ENCODE results near the gene MEGF11. TPM values are rescaled to one million over a fixed set of nuclear protein-coding genes. Genes with fewer than 3 reads are reported as not detected.

The MEGF11 gene
- total RNA-seq, 4 donors from 2014 or later, result not detected

GRCh38 chr15:66109826-66110225 is 143.7 kb downstream of the MEGF11 start:
- Histone ChIP-seq H3K4me3 (no peak overlapping the region), H3K36me3 (no peaks in the 10 kb centered on the region), H3K27ac (no peak overlapping the region), H3K4me1 (peaks cover 0 to 14% (median 0%) of the 10 kb centered on the region in 3 donors), H3K9me3 (no peaks in the 10 kb centered on the region), H3K27me3 (peaks cover 0 to 53% (median 0%) of the 10 kb centered on the region in 4 donors)
- intact Hi-C loops (cut with DNase I), result no loop called here
- TF ChIP-seq CTCF (IDR thresholded peaks at IDR 0.05) (no peak), POLR2A (IDR thresholded peaks at IDR 0.05) (no peak)
- DNase-seq, result no peak
- WGBS, 2 donors, result 50 to 78% methylated on average over 4 to 5 of the region's 5 CpGs

GRCh38 chr15:66108483-66109265 is 144.9 kb downstream of the MEGF11 start:
- H3K27me3 ChIP-seq, result peaks cover 0 to 53% (median 0%) of the 10 kb centered on the region in 4 donors
- DNase-seq, result no peak
- peaks cover 0 to 5% (median 0%) of the 10 kb centered on the region in 3 donors for H3K4me1 ChIP-seq
- no peak overlapping the region for H3K4me3 ChIP-seq
- no peak overlapping the region for H3K27ac ChIP-seq
- no peaks in the 10 kb centered on the region for H3K9me3 ChIP-seq
- no peak for TF ChIP-seq POLR2A (IDR thresholded peaks at IDR 0.05)
- TF ChIP-seq CTCF (IDR thresholded peaks at IDR 0.05), result no peak
- intact Hi-C loops (cut with DNase I), result no loop called here
- H3K36me3 ChIP-seq, result no peaks in the 10 kb centered on the region
- WGBS, 2 donors, result 64 to 77% methylated on average over 11 to 14 of the region's 16 CpGs

GRCh38 chr15:66107070-66107469 is 146.5 kb downstream of the MEGF11 start:
- peaks cover 0 to 48% (median 0%) of the 10 kb centered on the region in 4 donors for H3K27me3 ChIP-seq
- TF ChIP-seq POLR2A (IDR thresholded peaks at IDR 0.05), result no peak
- no peak for TF ChIP-seq CTCF (IDR thresholded peaks at IDR 0.05)
- no peaks in the 10 kb centered on the region for H3K4me1 ChIP-seq
- DNase-seq, result no peak
- WGBS, 2 donors, result 33% methylated on average over 3 of the region's 7 CpGs; no CpG with 5 or more reads in 1 of the 2 donors
- H3K4me3 ChIP-seq, result no peak overlapping the region
- no peak overlapping the region for H3K27ac ChIP-seq
- no peaks in the 10 kb centered on the region for H3K36me3 ChIP-seq
- intact Hi-C loops (cut with DNase I), result no loop called here
- no peaks in the 10 kb centered on the region for H3K9me3 ChIP-seq

GRCh38 chr15:66105286-66106265 is 148.0 kb downstream of the MEGF11 start:
- no peaks in the 10 kb centered on the region for H3K4me1 ChIP-seq
- TF ChIP-seq POLR2A (IDR thresholded peaks at IDR 0.05), result no peak
- no peak for TF ChIP-seq CTCF (IDR thresholded peaks at IDR 0.05)
- peaks cover 0 to 49% (median 0%) of the 10 kb centered on the region in 4 donors for H3K27me3 ChIP-seq
- DNase-seq, result no peak
- no peaks in the 10 kb centered on the region for H3K36me3 ChIP-seq
- H3K27ac ChIP-seq, result no peak overlapping the region
- intact Hi-C loops (cut with DNase I), result no loop called here
- H3K9me3 ChIP-seq, result no peaks in the 10 kb centered on the region
- no peak overlapping the region for H3K4me3 ChIP-seq
- 83 to 87% methylated on average over 7 to 8 of the region's 9 CpGs for whole genome bisulfite sequencing, 2 donors

- H3K4me3 ChIP-seq, result no peak overlapping the region
- intact Hi-C loops (cut with DNase I), result no loop called here
- no peaks in the 10 kb centered on the region for H3K36me3 ChIP-seq
- WGBS, 2 donors, result 85 to 96% methylated on average over 3 of the region's 3 CpGs
- no peaks in the 10 kb centered on the region for H3K9me3 ChIP-seq
- peaks cover 0 to 27% (median 0%) of the 10 kb centered on the region in 4 donors for H3K27me3 ChIP-seq
- no peaks in the 10 kb centered on the region for H3K4me1 ChIP-seq
- no peak for DNase-seq
- TF ChIP-seq CTCF (IDR thresholded peaks at IDR 0.05), result no peak
- no peak for TF ChIP-seq POLR2A (IDR thresholded peaks at IDR 0.05)
- H3K27ac ChIP-seq, result no peak overlapping the region
Measured at GRCh38 chr15:66103293-66103590, 150.3 kb downstream of the MEGF11 start.
